Measurements from ENCODE around the gene CSK. TPM values are rescaled to one million over a fixed set of nuclear protein-coding genes. Genes with fewer than 3 reads are reported as not detected.
A peak's percentile ranks its signal among the peaks of the same experiment; 100 is the strongest.

CSK gene
- total RNA-seq, 1 experiment from 2014 or later, result 50.7 TPM

DNA sequence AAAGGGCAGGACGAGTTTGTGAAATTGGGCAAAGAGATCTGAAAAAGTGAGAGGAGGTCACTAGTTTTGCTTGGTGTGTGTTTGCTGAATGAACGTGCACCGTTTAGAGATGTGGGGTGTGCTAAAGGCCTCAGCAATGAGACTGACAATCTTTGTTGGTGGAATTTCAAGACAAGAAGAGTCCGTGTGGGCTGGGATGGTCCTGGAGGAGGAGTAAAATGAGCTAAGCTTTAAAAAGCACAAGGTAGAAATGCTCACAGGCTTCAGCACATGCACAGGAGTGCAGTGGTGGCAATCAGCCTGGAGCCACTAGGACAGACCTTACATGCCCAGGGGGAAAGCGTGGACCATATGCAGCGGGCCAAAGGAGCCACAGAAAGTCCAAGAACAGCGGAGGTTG lies 43.1 kb downstream of the CSK start:
- DNase-seq (ENCODE audit: low read depth), result no peak

- no peak for DNase-seq (ENCODE audit: low read depth)
Observed at GRCh38 chr15:74825866-74826265, 44.0 kb downstream of the CSK start.

GRCh38 chr15:74826364-74826819 lies 44.5 kb downstream of the CSK start, which contains the start of gene CPLX3:
TSS of gene CPLX3 (plus strand) at chr15:74826627. CDS start at chr15:74826704, 77 bp downstream.
- no peak for DNase-seq (ENCODE audit: low read depth)

GRCh38 chr15:74826921-74827320 lies 45.0 kb downstream of the CSK start:
- DNase-seq (ENCODE audit: low read depth), result no peak

- no peak for DNase-seq (ENCODE audit: low read depth)
Observed at GRCh38 chr15:74827614-74828013, 45.7 kb downstream of the CSK start.

DNA sequence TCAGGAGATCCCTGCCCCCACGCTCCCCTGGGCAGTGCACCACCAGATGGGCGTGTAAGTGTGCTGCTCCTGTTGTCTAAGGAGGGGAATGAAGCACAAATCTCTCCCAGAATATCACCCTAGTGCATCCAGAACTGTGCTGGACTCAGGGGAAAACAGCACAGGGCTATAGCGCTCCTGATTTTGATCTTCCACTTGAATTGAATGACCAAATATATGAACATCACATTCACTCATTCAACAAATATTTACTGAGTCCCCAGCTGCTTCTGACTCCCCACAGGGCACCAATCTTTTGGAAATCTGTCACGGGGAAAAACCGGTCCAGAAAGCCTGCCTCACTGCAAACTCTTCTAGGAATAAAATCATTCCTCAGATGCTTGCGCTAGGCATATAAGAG lies 47.0 kb downstream of the CSK start:
- DNase-seq (ENCODE audit: low read depth), result no peak

GRCh38 chr15:74829486-74829885 lies 47.6 kb downstream of the CSK start:
- DNase-seq (ENCODE audit: low read depth), result no peak

- no peak for DNase-seq (ENCODE audit: low read depth)
Observed at GRCh38 chr15:74829991-74830390, 48.1 kb downstream of the CSK start.

- DNase-seq (ENCODE audit: low read depth), result no peak
Observed at GRCh38 chr15:74830868-74831267, 49.0 kb downstream of the CSK start.

- DNase-seq (ENCODE audit: low read depth), result no peak
Observed at GRCh38 chr15:74831813-74832495, 50.1 kb downstream of the CSK start.

GRCh38 chr15:74832826-74833225 lies 50.9 kb downstream of the CSK start:
- no peak for DNase-seq (ENCODE audit: low read depth)

GRCh38 chr15:74833376-74834107 lies 51.7 kb downstream of the CSK start:
- DNase-seq (ENCODE audit: low read depth), result no peak

DNA sequence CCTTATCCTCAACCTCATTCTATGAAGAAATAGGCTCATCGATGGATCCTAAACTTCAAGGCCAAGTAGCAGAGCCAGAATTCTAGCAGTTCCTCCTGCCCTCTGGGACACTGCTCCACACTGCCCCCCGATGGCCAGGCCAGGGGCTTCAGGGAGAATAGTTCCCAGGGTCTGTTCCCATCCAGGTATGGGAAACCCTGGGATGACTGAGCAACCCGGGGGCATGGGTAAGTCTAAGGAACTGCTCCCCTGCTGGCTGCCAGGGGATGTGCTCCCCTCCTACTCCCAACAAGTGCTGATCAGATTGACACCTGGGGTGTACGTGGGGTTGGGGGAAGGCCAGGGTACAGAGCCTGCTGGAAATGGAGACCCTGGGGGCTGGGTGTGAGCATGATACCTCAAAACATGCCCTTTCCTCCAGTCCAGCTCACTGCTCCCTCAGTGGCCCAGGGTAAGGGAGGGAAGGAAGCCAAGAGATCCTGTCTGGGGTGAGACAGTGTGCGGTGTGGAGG lies 53.5 kb downstream of the CSK start:
- peak; percentile 78 for DNase-seq (ENCODE audit: low read depth)

GRCh38 chr15:74836846-74837245 lies 55.0 kb downstream of the CSK start:
- DNase-seq (ENCODE audit: low read depth), result no peak

- DNase-seq (ENCODE audit: low read depth), result no peak
Observed at GRCh38 chr15:74837482-74838136, 55.7 kb downstream of the CSK start.

GRCh38 chr15:74838137-74838516 lies 56.2 kb downstream of the CSK start:
- DNase-seq (ENCODE audit: low read depth), result no peak

GRCh38 chr15:74838746-74839525 lies 57.1 kb downstream of the CSK start:
- DNase-seq (ENCODE audit: low read depth), result no peak

DNA sequence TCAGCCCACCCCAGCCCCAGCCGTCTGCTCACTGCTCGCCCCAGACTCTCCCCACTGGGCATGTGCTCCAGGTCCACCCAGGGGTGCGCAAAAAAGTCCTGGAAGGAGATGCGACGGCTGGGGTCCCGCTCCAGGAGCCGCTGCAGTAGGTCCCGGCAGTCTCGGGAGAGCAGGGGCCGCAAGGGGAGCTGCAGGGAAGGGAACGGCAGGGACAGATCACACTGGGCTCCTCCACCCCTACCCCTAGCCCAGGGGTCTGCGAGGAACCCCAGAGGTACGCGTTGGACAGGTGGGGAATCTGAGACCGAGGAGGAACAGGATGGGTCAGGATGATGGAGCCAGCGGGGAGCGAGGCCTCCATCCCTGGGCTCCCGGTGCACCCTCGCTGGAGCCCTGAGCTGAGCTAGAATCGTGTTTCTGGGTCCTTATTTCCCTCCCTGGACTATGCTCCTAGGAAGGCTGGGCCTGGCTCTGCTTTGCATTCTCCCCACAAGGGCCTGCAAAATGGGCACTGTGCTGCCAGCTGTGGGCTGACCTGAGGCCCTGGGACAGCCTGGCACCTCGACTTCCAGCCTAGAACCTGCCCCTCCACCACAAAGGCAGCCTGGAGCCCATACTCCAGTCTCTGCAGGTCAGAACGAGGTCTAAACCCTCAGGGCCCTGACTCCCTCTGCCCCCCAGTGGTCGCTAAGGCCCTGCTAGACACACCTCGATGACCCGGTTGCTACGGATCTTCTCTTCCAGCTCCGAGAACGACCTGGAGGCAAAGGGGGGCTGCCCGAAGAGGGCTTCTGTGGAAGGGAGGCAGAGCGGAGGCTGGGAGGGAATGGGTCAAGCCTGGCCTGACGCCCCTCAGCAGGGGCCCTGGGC lies 57.9 kb downstream of the CSK start:
- DNase-seq (ENCODE audit: low read depth), result no peak

DNA sequence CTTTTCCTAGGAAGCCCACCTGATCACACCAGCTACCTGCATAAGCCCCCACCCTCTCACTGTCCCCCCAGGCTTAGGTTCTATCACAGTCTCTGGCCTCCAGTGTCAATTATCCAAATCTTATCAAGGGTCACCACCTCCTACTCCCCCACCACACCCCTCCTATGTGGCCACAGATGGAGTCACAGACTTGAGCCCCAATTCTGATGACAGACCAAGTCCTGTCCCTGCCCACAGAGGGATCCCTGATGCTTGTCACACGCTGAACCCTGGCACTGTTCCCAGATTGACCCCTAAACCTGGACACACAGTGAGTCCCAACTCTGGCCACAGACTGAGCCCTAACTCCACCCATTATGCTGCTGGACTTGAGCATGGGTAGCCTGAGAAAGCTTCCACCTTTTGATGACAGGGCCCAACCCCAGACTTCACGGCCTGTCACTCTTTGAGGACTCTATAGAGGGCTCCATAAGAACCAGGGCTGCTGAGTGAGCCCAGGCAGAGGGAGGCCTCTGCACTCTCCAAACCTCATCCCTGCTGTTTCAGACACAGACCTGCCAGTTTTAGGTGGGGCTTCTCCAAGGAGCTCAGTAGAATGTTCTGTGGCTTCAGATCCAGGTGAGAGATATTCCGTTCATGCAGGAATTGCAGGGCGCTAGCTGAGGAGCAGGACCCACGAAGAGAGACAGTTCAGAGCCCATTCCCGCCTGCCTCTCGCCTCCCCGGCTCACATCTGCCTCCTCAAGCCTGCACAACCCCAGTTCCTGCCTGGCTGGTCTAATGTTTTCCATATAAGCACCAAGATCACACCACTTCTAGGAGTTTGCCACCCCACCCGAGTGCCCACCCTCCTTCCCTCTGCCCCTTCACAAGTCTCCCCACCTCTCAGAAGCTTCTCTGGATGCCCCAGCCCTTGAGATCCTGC lies 59.2 kb downstream of the CSK start:
- DNase-seq (ENCODE audit: low read depth), result no peak

Measured in HT1080 (cell line).